DMS79 treated with DMSO at 0.1 percent for 48 hours (cell line): ENCODE data around the gene KMT2B.

Experiments
- DNase-seq: peaks from one replicate; lab custom pipeline; 2025; lab: John Stamatoyannopoulos, UW

The KMT2B gene

DNA sequence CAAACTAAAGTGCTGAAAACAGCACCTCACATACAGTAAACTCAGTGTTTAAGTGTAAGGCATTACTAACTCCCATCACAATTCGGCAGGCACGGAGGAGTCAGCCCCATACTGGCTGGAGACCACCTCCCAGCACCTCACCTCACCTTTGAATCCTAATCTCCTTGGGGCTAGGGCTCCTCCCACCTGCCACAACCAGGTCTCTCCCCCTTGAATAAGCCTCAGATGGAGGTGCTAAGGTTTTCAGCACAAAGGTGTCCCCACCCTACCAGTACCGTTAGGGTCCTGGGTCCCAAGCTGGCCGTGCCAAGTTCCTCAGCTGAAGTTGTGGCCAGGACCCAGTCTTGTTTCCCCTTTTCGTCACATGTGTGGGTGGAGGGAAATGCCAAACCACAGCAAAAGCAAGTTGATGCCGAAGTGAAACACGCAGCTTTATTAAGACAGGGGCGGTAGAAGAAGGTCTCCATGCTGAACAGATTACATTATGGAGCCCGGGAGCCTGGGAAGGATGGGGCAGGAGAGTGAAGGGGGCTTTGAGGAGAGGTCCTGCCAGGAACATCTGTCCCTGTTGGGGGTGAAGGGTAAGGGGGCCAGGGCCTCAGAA lies 24.4 kb downstream of the KMT2B start, which contains the start of gene IGFLR1:
IGFLR1 (minus strand) TSS at position 332 of the 604 bp plus-strand sequence. CDS start 1,272 bp downstream, outside the sequence.
- DNase-seq, result no peak

DNA sequence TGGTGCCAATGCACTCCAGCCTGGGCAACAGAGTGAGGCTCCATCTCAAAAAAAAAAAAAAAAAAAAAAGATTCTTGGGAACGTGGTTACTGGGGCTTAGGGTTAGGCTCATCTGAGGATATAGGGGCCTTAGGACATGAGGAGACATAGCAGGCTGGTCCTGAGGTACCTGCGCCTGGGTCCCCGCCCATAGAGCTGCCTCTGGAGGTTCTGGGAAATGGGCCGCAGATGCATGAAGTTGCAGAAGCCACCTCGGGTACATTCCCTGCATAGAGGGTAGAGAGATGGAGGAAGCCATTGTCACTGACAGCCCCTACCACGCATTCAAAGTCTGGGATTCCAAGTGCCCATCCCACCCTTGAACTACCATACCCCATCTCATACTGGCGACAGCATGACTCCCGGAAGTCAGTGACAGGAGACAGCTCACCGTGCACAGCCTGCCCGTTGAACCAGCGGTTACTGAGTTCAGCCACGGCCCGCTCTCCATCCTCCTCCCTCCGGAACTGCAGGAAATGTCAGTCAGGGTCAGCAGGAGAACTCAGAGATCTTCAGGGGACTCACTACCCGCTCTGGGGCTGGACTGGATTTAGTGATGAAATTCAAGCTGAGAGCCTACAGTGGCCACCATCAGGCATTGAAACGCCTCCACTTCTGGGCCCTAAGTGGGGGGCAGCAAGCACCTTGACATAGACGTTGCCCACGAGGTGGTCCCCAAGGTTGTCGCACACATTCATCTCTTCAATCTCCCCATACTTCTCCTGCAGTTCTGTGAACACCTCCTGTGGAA lies 26.0 kb downstream of the KMT2B start:
- no peak for DNase-seq

DNA sequence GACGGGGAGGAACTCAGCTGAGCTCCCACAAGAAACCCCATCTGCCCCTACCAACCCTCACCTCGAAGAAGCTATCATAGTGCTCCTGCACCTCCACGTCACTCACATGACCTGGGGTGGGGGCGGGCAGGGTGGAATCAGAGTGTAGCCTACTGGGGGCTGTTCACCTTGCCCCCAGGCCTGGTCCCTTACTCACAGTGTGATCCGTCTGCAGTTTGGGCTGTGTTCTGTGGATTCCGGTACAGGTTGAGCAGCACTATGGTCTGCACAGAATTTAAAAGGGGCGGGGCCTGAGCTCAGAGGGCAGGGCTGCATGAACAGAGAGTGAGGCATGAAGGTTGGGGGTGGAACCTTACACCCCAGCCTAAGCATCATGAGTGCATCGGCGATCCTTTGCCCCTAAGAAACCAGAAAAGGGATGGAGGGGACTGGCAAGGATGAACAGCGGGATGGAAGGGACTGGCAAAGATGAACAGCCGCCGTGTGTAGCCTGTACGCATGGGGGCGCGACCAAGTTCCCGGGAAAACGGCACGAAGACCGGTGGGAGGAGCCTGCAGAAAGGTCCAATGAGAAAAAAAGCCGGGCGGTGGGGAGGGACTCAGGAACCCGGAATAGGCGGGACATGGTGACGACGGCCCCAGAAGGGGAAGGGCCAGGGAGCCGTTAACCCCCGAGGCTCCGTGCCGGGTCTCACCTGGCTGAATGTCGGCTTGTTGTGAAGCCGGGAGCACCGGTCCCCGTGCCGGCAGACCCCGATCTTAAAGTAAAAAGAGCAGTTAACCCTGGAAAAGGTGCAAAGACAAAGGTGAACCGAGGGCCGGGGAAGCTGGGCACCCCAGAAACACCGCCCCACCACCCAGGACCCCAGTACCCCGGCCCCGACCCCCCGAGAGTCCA lies 26.9 kb downstream of the KMT2B start:
- peak; percentile 92 for DNase-seq

DNA sequence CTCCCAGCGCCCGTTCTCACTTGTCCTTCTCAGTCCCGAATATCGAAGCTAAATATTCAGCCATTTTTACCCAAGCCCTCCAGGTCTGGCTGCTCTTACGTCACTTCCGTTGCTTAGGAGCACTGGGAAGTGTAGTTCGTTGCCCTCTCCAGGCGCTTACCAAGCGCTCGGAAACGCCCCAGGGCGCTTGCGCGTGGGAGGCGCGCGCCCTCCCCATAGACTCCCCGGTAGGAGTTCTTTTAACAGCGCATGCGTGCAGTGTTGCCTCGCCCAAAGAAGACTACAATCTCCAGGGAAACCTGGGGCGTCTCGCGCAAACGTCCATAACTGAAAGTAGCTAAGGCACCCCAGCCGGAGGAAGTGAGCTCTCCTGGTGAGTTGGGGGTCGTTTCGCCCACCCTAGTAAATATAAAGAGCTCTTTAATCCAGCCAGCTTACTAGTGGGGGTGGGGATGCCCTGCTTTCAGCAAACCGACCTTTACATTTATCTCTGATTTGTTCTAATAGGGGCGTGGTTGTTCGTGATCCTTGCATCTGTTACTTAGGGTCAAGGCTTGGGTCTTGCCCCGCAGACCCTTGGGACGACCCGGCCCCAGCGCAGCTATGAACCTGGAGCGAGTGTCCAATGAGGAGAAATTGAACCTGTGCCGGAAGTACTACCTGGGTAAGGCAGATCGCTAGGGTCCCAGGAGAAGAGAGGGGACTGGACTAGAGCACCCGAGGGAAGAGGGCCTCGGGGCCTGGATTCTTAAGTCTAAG lies 27.7 kb downstream of the KMT2B start, which contains the start of the genes PSENEN and U2AF1L4:
PSENEN (plus strand) TSS at position 324 of the 759 bp plus-strand sequence; CDS start at position 604, 280 bp downstream.
U2AF1L4 (minus strand) TSS at position 91 of the 759 bp plus-strand sequence; CDS start at position 64, 27 bp downstream.
- peak; percentile 96 for DNase-seq

DNA sequence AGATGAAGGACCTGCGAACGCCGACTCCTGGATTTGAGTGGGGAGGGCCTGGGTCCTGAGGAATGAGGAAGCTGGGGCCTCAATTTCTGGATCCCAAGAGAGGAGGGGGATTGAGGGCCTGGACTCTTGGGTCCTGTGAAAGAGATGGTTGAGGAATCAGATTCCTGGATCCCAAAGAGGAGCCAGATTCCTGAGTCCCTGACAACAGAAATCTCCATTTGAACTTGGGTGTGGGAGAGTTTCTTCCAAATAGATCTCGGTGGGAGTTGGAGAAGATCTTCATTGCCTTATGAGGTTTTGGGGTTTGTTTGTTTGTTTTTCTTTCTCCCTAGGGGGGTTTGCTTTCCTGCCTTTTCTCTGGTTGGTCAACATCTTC lies 28.3 kb downstream of the KMT2B start:
- no peak for DNase-seq

DNA sequence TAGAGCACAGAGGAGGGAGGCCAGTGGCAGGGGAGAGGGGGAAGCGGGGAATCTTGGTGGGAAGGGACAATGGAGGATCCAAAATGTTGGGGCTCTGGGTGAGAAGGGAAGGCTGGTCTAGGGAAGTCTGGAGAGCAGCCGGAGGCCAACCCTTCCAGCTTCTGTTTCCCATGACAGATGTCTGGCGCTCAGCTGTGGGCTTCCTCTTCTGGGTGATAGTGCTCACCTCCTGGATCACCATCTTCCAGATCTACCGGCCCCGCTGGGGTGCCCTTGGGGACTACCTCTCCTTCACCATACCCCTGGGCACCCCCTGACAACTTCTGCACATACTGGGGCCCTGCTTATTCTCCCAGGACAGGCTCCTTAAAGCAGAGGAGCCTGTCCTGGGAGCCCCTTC lies 28.7 kb downstream of the KMT2B start:
- no peak for DNase-seq

DNA sequence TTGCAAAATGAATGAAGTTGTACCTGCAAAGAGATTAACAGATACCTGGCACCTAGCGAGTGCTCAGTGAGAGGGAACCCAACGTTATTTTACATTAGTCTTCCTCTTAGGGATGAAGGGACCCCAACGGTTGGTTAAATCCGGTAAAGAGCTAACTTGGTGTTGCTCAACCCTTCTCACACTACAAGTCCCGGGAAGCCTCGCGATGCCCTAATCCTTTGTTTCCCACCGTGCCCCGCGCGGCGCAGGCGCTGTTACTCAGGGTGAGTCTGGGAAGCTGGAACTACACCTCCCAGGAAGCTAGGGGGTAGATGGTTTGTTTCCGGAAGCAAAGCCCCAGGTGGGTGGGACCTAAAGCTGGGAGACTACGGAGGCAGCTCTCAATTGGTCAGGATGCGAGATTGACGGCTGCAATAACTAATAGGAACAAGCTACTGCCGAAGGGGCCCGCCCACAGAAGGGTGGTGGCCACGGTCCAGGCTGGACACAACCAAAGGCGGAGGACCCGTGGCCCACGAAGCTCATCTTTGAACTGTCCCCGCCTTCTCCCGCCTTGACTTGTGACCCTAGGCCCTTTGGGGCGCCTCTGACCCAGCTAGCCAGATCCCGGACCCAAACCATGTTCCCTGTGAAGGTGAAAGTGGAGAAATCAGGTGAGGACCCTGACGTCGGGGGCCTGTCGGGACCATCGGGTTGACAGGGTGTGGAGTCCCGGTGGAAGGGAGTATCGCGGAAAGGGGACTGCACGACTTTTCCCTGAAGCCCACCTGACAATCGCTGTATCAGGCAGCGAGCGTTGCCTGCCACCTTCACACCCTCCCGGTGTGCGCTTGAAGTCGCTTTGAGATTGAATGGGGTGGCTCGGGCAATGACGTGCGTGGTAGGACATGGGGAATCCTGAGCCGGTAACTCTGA lies 30.6 kb downstream of the KMT2B start, which contains the start of gene LIN37:
LIN37 (plus strand) TSS at position 471 of the 915 bp plus-strand sequence; CDS start at position 620, 149 bp downstream.
- DNase-seq, result peak; percentile 98

DNA sequence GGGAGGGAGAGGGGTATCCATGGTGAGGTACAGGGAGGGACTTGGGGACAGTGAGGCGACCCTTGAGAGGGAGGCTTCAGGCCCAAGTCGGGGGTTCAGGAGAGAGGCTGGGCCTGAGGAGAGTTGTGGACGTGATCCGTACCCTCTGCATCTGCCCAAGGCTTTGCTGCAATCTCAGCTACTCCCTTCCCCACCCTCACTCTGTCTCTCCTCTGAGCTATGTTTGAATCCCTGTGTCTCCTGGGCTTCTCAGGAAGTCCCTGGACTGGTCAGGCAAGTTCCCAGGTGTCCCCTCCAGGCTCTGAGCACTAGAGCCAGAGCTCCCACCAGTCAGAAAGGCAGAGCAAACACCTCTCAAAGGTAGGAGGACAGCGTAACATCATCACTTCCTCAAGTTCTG lies 32.4 kb downstream of the KMT2B start:
- DNase-seq, result no peak

DNA sequence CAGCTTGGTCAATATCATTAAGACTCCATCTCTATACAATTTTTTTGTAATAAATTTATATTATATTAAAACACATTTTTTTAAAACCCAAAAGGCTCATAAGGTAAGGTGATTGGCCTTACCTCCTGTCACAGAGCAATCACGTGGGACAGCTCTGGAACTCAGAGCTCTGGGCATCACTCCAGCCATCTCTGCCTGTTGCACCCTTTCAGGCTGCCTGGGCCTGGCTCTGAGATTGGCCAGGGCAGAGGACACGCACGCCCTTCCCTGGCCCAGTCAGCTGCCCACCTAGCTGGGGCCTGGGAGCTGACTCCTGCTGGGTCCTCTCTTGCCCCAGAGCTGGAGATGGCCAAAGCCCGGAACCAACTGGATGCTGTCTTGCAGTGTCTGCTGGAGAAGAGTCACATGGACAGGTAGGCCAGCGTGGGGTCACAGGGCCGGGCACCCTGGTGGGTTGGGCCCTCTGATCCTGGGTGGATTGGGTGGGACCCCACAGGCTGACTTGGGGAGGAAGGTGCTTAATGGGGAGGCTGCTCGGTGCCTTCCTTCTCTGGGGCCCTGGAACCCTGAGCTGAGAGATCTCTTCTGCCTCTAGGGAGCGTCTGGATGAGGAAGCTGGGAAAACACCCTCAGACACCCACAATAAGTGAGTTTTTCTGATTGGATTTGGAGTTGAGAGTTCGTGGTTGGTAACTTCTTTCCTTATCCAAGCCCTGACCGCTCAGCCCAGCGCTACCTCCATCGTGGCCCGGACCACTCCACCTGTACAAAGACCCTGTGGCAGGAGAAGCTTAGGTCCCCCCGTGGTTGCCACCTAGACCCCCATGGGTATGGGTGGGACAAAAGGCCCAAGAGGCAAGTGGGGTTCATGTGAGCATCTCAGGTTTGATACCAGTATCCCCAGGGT lies 34.3 kb downstream of the KMT2B start:
- no peak for DNase-seq

DNA sequence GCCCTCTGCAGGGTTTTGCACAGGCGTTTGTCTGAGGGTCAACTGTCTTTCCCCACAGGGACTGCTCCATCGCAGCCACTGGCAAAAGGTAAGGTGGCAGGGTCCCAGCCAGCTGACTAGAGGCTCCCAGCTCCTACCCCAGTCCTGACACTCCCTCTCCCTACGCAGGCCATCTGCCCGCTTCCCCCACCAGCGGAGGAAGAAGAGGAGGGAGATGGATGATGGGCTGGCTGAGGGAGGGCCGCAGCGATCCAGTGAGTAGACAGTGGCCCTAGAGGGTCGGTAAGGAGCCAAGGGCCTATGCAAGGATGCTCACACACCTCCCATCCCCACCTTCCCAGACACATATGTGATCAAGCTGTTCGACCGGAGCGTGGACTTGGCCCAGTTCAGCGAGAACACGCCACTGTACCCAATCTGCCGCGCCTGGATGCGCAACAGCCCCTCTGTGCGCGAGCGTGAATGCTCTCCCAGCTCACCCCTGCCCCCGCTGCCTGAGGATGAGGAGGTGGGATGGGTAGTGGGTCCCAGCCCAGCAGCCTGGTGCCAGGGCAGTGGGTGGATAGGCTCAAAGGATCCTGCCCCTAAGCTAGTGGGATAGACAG lies 35.0 kb downstream of the KMT2B start:
- DNase-seq, result no peak

DNA sequence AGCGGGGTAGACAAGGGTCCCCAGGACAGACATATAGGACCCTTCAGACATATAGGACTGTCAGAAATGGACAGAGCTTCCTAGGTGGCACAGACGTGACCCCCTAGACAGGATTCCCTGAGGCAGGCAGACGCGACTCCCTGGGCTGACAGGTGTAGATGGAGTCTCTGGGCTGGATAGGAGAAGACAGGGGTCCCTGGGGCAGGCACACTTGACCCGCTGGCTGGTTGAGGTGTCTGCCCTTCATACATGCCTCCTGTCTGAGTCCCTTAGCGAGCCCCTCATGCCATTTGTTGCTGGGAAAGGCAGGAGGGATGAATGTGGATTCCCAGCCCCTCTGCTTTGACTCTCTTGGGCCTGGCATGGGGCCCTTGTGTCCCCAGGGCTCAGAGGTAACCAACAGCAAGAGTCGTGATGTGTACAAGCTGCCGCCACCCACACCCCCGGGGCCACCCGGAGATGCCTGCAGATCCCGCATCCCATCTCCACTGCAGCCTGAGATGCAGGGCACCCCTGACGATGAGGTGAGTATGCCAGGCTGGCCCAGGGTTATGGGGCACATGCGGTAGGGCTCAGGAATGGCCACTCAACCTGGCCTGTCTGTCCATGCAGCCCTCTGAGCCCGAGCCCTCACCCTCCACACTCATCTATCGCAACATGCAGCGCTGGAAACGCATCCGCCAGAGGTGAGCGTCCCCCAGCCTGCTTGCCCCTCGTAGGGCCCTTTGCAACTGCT lies 36.0 kb downstream of the KMT2B start:
- no peak for DNase-seq

DNA sequence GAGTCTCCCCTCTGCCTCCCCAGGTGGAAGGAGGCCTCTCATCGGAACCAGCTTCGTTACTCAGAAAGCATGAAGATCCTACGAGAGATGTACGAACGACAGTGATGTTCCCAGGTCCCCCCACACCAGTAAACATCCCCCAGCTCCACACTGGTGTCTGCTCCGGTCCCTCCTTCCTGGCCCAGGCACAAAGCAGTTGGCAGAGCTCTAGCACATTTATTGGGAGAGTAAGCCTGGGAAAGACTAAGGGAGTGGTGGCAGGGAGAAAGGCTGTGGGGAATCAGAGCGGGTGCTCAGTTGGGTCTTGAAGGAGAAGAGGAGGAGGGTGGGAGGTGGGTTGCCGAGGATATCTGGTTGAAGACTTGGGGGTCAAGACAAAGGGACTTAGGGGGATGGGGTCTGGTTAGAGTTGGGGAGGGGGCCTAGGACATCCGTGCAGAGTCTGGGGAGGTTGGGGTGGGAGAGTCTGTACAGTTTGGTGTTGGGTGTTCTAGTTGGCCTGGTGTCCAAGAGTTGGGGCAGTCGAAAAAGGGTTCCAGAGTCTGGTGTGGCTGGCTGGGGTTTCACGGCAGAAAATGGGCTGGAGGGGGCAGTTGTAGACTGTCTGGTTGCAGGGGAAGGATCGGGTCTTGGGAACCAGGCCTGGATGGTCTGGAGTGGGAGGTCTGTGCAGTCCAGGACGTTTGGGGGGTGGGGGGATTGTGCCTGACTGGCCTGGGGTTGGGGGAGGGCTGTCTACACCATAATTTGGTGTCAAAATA lies 36.7 kb downstream of the KMT2B start:
- DNase-seq, result no peak

DNA sequence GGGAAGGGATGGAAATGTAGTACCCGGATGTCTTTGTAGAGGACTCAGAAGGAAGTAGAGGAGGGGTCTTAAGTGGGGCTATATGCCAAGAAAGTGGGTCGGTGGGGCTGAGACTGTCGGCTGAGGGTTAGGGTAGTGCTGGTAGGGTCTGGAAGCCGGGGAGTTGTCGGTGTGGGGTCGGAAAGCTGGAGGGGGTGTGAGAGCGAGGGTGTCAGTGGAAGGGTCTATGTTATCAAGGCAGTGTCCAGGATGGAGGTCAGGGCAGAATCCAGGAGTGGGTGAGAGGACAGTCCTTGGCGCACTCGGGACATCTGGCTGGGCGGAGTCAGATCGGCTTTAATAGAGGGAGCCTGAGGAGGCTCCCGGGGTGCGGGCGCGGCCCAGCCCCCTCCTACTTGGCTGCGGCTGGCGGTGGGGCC lies 37.3 kb downstream of the KMT2B start:
- no peak for DNase-seq

DNA sequence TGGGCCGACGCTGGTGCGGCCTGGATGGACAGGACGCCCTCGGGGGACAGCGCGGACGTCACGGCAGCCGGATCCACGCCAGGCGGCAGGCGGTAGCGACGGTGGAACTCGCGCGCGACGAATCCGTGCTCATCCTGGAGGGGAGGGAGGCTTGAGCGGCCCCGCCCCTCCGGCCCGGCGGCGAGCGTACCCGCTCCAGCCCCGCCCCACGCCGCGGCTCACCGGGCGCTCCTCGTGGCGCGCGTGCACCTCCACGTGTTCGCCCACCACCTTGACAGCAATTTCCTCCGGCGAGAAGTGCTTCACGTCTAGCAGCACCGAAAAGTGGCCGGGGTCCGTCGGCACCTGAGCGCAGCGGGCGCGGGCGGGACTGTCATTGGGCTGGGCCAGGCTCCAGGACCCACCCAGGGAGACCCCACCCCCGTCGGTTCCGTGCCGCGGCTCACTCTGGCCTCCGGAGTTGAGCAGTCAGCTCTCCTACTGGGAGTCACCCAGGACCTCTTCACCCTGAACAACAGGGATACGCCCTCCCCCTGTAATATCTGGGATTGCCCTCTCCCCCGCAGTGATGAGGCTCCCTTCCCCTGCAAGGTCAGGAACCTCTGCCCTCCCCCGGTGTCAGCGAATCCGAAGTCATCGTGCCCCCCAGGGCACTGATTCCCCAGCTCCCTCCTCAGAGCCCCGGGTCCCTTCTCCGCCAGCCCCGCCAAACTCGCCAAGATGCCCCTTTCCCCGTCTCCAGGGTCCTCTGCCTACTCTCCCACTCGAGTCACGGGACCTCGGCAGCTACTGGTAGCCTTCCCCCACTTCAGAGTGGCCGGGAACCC lies 38.0 kb downstream of the KMT2B start:
- DNase-seq, result no peak

DNA sequence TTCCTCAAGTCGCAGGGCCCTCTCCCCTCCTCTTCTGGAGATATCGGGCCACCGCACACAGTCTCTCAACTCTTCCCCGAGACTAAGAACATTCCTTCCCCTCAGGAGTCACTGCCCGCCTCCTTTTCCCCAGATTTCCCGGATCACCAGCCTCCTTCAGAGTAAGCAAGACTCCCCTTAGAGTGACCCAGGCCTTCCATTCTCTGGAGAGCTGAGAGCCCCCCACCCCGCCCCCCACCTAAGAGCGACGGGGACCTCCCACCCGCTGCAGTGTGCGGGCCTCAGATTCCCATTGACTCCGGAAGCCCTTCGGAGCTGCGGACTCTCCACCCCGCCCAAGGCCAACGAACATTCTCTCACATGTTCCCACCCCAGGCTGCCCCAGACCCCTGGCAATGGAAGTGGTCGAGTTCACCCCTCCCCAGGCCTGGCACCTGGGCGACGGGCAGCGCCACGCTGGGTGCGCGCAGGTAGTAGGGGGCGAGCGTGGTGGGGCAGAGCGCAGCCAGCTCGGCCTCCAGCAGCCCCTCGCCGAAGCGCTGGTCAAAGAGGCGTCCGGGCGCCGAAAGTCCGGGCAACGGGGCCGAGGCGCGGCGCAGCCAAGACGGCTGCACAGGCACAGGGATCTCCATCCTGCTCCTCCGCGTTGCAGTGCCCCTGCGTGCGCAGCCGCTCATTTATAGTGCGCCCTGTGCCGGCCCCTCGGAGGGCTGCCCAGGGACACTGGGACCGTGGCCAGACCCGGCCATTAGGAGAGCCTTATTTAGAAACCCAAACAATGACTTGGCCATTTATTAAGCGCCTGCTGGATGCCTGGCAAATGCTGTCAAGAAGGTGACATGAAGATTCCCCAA lies 38.8 kb downstream of the KMT2B start, which contains the start of gene HSPB6:
HSPB6 (minus strand) TSS at position 653 of the 854 bp plus-strand sequence; CDS start at position 632, 21 bp downstream.
- no peak for DNase-seq
